ENCODE data around the gene PUDP. TPM values are rescaled to one million over a fixed set of nuclear protein-coding genes. Genes with fewer than 3 reads are reported as not detected.
A peak's percentile ranks its signal among the peaks of the same experiment; 100 is the strongest.

Gene PUDP
- total and polyA plus RNA-seq, 8 donors = 3.3 to 20.2 (median 8.7) TPM

- H3K4me1 ChIP-seq = peaks cover 0 to 6% (median 0%) of the 10 kb centered on the region in 3 donors
- intact Hi-C loops (cut with DNase I) = no loop called here
- H3K36me3 ChIP-seq = no peaks in the 10 kb centered on the region
- H3K4me3 ChIP-seq = no peak overlapping the region
- H3K27me3 ChIP-seq = no peaks in the 10 kb centered on the region
- FAIRE-seq (no peak), DNase-seq (no peak), ATAC-seq (no peak)
- no peak for TF ChIP-seq CTCF (IDR thresholded peaks at IDR 0.05)
- 93 to 99% methylated on average over 6 of the region's 6 CpGs for WGBS, 2 donors
- H3K27ac ChIP-seq = no peak overlapping the region
- no peaks in the 10 kb centered on the region for H3K9me3 ChIP-seq
Measured at GRCh38 chrX:7093305-7093704, 54.6 kb downstream of the PUDP start.

GRCh38 chrX:7092543-7092942 is 55.4 kb downstream of the PUDP start:
- no peak for FAIRE-seq
- Histone ChIP-seq H3K9me3 (no peaks in the 10 kb centered on the region), H3K27me3 (no peaks in the 10 kb centered on the region), H3K4me1 (peaks cover 0 to 6% (median 0%) of the 10 kb centered on the region in 3 donors), H3K4me3 (no peak overlapping the region), H3K36me3 (no peaks in the 10 kb centered on the region), H3K27ac (no peak overlapping the region)
- no peak for DNase-seq
- intact Hi-C loops (cut with DNase I) = no loop called here
- 91 to 93% methylated on average over 4 of the region's 4 CpGs for WGBS, 2 donors
- no peak for TF ChIP-seq CTCF (IDR thresholded peaks at IDR 0.05)
- ATAC-seq = no peak

GRCh38 chrX:7091923-7092322 is 56.0 kb downstream of the PUDP start:
- DNase-seq = no peak
- Histone ChIP-seq H3K4me1 (peaks cover 0 to 6% (median 0%) of the 10 kb centered on the region in 3 donors), H3K36me3 (no peaks in the 10 kb centered on the region), H3K27me3 (no peaks in the 10 kb centered on the region), H3K4me3 (no peak overlapping the region), H3K9me3 (no peaks in the 10 kb centered on the region), H3K27ac (no peak overlapping the region)
- ATAC-seq = peak in 1 of 4 donors; percentile 13
- intact Hi-C loops (cut with DNase I) = no loop called here
- 67 to 68% methylated on average over 4 of the region's 4 CpGs for WGBS, 2 donors
- peak; percentile 70 for FAIRE-seq
- no peak for TF ChIP-seq CTCF (IDR thresholded peaks at IDR 0.05)

GRCh38 chrX:7090641-7091040 is 57.3 kb downstream of the PUDP start:
- 81 to 87% methylated on average over 4 of the region's 4 CpGs for WGBS, 2 donors
- no peak overlapping the region for H3K4me3 ChIP-seq

More at GRCh38 chrX:7090641-7091040, 57.3 kb downstream of the PUDP start:
- no peak overlapping the region for H3K27ac ChIP-seq
- H3K36me3 ChIP-seq = no peaks in the 10 kb centered on the region
- no peaks in the 10 kb centered on the region for H3K27me3 ChIP-seq
- peaks cover 0 to 6% (median 0%) of the 10 kb centered on the region in 3 donors for H3K4me1 ChIP-seq
- no peak for DNase-seq
- TF ChIP-seq CTCF (IDR thresholded peaks at IDR 0.05) = no peak
- no peaks in the 10 kb centered on the region for H3K9me3 ChIP-seq
- no peak for FAIRE-seq
- intact Hi-C loops (cut with DNase I) = no loop called here
- ATAC-seq = no peak

Data from pancreas (tissue), 10 donors.